ENCODE measurements around the gene FIGNL2.
A peak's percentile ranks its signal among the peaks of the same experiment; 100 is the strongest.

FIGNL2 gene

GRCh38 chr12:51821440-51822260, 26.9 kb downstream of the FIGNL2 start:
- Histone ChIP-seq H3K36me3 (ENCODE audit: insufficient read depth, low read length) (no peaks in the 10 kb centered on the region), H3K4me3 (peak overlapping the region; percentile 87), H3K9me3 (ENCODE audit: low read depth, low read length) (no peaks in the 10 kb centered on the region), H3K9ac (ENCODE audit: insufficient read length) (peak overlapping the region; percentile 80), H3K27ac (no peak overlapping the region)
- DNase-seq (ENCODE audit: low read depth, low spot score): no peak
- no peak for TF ChIP-seq EZH2 (IDR thresholded peaks at IDR 0.05)
- no peak for TF ChIP-seq POLR2AphosphoS5 (IDR thresholded peaks at IDR 0.05; ENCODE audit: borderline replicate concordance, low read depth, low read length)
- no peak for TF ChIP-seq FOXP2 (optimal IDR thresholded peaks at IDR 0.05; ENCODE audit: control extremely low read depth, extremely low read length, insufficient read depth)

DNA sequence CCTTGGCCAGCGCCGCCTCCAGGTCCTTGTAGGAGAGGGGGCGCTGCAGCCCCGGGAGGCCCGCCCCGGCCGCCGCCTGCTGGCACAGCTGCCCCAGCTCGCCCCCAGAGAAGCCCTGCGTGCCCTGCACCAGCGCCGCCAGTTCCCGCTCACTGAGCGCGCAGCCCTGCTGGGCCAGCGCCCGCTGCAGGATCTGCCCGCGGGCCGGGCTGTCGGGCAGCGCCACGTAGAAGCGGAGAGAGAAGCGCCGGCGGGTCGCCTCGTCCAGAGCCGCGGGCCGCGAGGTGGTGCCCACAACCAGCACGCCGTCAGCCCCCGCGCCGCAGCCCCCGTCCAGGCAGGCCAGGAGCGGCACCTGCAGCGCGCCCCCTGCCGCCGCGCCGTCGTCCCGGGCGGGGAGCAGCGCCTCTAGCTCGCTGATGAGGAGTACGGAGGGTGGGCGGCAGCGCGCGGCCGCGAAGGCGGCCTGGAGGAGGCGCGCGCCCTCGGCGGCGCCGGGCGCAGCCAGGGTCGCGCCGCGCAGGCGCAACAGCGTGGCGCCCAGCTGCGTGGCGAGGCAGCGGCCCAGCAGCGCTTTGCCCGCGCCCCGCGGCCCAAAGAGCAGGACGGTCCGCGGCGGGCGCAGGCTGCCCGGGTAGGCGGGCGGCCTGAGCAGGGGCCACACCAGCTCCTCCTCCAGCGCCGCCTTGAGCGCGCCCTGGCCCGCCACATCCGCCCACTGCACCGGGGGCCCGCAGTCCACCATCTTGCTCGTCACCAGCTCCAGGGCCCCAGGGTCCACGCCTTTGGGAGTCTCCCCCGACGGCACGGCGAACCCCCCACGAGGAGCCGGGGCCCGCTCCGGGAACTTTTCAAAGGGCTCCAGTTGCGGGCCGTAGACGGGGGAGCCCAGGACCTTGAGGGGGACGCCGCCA, 27.7 kb downstream of the FIGNL2 start:
- no peak for TF ChIP-seq FOXP2 (optimal IDR thresholded peaks at IDR 0.05; ENCODE audit: control extremely low read depth, extremely low read length, insufficient read depth)
- TF ChIP-seq POLR2AphosphoS5 (IDR thresholded peaks at IDR 0.05; ENCODE audit: borderline replicate concordance, low read depth, low read length): no peak; the same call in 1 of the 2 replicates
- no peak for TF ChIP-seq EZH2 (IDR thresholded peaks at IDR 0.05)
- Histone ChIP-seq H3K4me3 (peak overlapping the region; percentile 87), H3K27ac (no peak overlapping the region), H3K9ac (ENCODE audit: insufficient read length) (peak overlapping the region; percentile 80), H3K36me3 (ENCODE audit: insufficient read depth, low read length) (no peaks in the 10 kb centered on the region), H3K9me3 (ENCODE audit: low read depth, low read length) (no peaks in the 10 kb centered on the region)
- peak; percentile 2 for DNase-seq (ENCODE audit: low read depth, low spot score)

DNA sequence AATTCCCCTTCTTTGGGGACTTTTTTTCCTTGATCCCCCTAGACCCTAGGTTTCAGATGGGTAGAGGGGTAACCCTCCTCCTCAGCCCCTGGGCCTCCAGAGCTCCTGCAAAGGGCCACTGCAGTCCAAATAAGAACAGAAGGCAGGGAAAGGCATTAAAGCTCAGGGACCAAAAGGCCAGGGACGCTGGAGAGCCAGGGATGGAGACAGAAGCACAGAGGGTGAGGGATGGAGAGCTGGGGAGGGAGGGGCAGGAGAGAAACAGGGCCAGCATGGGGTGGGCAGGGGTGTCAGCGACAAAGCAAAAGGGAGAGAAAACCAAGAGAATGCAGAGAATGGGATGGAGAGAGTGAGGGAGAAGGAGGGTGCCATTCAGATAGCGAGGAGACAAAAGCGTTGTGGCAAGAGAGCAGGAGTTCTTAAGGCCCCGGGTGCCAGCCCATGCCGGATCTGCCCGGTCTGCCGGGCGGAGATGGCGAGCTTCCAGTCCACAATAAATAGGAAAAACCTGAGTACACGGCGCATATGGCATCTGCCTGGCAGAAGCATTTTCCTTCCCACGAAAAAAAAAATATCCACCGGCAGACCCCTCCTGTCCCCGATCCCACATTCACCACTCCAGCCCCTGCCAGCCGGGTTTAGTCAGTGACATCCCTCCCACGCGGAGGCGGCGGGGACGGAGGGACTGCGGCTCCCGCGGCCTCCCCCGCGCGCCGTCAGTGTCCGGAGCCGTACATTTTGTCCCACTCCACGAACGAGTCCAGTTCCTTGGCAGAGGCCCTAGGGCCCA, 28.6 kb downstream of the FIGNL2 start:
- TF ChIP-seq EZH2 (IDR thresholded peaks at IDR 0.05) (no peak), POLR2AphosphoS5 (IDR thresholded peaks at IDR 0.05; ENCODE audit: borderline replicate concordance, low read depth, low read length) (no peak), FOXP2 (optimal IDR thresholded peaks at IDR 0.05; ENCODE audit: control extremely low read depth, extremely low read length, insufficient read depth) (no peak)
- H3K4me3 ChIP-seq: peak overlapping the region; percentile 87
- no peak overlapping the region for H3K27ac ChIP-seq
- no peak for DNase-seq (ENCODE audit: low read depth, low spot score)
- peak overlapping the region; percentile 66 for H3K9ac ChIP-seq (ENCODE audit: insufficient read length)
- H3K9me3 ChIP-seq (ENCODE audit: low read depth, low read length): no peaks in the 10 kb centered on the region
- no peaks in the 10 kb centered on the region for H3K36me3 ChIP-seq (ENCODE audit: insufficient read depth, low read length)

DNA sequence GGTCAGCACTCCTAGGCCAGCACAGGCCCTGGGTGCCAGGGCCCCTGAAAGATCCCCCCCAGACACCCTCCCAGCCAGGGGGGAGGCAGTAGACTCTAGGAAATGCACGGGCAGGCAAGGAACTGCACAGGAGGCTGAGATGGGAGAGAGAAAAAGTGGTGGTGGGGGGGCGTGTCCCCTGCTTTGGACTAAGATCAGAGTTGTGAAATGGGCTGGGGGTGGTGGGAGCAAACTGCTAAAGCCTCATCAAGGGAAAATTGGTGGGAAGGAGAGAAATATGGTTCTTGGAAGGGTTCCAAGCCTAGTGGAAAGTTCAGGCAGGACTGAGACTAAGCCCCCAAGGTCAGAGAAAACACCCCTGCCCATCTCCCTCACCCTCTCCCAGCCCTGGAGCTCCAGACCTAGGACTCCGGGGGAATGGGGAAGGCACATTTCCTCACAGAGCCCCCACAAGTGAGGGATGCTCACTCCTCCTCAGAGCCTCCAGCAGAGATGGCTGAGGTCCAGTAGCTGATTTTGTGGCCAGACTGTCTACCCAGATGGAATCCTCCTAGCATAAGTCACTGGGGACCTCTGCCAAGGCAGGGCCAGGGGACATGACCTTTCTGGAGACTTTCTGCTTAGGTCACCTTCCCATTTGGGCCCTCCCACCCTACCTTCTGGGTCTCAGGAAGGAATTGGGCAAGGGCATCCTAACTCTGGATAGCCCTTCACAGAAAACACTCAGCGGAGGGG, 29.8 kb downstream of the FIGNL2 start:
- H3K36me3 ChIP-seq (ENCODE audit: insufficient read depth, low read length): no peaks in the 10 kb centered on the region
- no peak for DNase-seq (ENCODE audit: low read depth, low spot score)
- no peak overlapping the region for H3K9ac ChIP-seq (ENCODE audit: insufficient read length)
- H3K9me3 ChIP-seq (ENCODE audit: low read depth, low read length): no peaks in the 10 kb centered on the region
- H3K4me3 ChIP-seq: no peak overlapping the region
- H3K27ac ChIP-seq: no peak overlapping the region
- TF ChIP-seq FOXP2 (optimal IDR thresholded peaks at IDR 0.05; ENCODE audit: control extremely low read depth, extremely low read length, insufficient read depth) (no peak), EZH2 (IDR thresholded peaks at IDR 0.05) (no peak), POLR2AphosphoS5 (IDR thresholded peaks at IDR 0.05; ENCODE audit: borderline replicate concordance, low read depth, low read length) (no peak)

DNA sequence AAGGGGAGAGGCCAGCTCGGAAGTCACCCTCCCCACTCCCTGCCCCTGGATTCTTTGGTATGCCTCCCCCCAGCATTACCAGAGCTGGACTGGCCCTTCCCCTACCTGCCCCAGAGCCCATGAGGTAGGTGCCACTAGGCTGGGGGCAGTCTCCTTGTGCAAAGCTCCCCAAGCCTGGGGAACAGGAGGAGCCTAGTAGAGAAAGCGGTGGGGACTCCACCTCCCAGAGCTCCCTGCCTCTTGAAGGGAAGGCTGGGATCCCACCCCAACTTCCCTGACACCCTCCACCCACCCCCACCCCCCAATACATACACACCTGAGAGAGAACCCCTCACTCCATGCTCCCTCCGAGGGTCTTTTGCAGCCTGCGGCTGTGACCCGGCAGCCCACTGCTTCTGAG, 30.4 kb downstream of the FIGNL2 start:
- Histone ChIP-seq H3K27ac (no peak overlapping the region), H3K9me3 (ENCODE audit: low read depth, low read length) (no peaks in the 10 kb centered on the region), H3K4me3 (no peak overlapping the region), H3K36me3 (ENCODE audit: insufficient read depth, low read length) (no peaks in the 10 kb centered on the region), H3K9ac (ENCODE audit: insufficient read length) (no peak overlapping the region)
- TF ChIP-seq POLR2AphosphoS5 (IDR thresholded peaks at IDR 0.05; ENCODE audit: borderline replicate concordance, low read depth, low read length): no peak
- no peak for TF ChIP-seq FOXP2 (optimal IDR thresholded peaks at IDR 0.05; ENCODE audit: control extremely low read depth, extremely low read length, insufficient read depth)
- no peak for TF ChIP-seq EZH2 (IDR thresholded peaks at IDR 0.05)
- DNase-seq (ENCODE audit: low read depth, low spot score): no peak

DNA sequence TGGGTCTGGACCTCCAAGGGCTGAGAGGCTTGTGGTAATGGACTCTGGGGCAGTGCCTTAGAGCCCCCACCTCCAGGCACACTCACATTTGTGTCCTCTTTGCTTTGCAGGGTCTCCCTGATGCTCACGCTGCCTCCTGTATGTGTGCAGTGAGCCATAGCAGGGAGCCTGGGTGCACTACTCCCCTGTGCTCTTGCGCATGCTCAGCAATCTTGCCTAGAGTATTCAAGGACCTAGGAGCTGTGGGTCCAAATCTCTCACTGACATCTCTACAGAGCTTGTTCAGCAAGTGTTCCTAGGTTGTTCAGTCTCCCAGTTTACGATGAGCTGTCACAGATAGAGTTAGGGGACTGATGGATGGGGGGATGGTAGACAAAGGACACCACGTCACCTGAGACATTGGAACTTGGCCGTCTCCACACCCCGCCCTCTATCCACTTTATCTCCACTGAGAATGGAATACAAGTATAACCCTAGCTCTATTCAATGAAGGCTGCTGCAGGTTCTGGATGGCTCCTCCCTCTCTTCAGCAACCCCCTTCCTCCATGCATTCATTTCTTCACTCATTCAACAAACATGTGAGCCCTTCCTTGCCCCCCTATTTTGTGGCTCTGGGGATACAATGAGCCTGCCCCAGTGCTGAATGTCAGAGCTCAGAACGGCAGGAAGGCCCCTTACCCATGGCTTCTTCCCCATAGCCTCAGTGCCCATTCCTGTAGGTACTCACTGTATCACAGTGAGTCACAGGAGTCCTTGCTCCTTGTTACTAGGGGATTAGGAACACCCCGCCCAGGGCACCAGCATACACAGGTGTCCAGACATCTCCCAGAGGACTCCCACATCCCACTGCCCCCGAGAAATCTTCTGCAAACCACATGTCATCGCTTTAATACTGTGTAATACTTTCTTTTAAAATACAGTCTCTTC, 31.2 kb downstream of the FIGNL2 start:
- Histone ChIP-seq H3K4me3 (no peak overlapping the region), H3K9ac (ENCODE audit: insufficient read length) (no peak overlapping the region), H3K27ac (no peak overlapping the region), H3K36me3 (ENCODE audit: insufficient read depth, low read length) (no peaks in the 10 kb centered on the region), H3K9me3 (ENCODE audit: low read depth, low read length) (no peaks in the 10 kb centered on the region)
- DNase-seq (ENCODE audit: low read depth, low spot score): no peak
- TF ChIP-seq FOXP2 (optimal IDR thresholded peaks at IDR 0.05; ENCODE audit: control extremely low read depth, extremely low read length, insufficient read depth) (no peak), POLR2AphosphoS5 (IDR thresholded peaks at IDR 0.05; ENCODE audit: borderline replicate concordance, low read depth, low read length) (no peak), EZH2 (IDR thresholded peaks at IDR 0.05) (no peak)

All from SK-N-MC (cell line).